Melanocyte of skin (primary cell): ENCODE results near the gene ALOXE3. TPM values are rescaled to one million over a fixed set of nuclear protein-coding genes. Genes with fewer than 3 reads are reported as not detected.

Experiments
- small RNA-seq, 2 donors: library from RNA; depleted of rRNA; stranded (forward); fragments of <200 nt; gene quantifications; one replicate each; pipeline ENCODE3, GENCODE V24; 2012
- total RNA-seq, 2 donors: library from RNA; depleted of rRNA; stranded (reverse); fragments of >200 nt; gene quantifications; 2 replicates each; pipeline ENCODE4 v1.2.3, GENCODE V29; 2012

Gene ALOXE3
- not detected for total RNA-seq

GRCh38 chr17:8117980-8118768 lies at the start of gene ALOXE3:
Gene ALOXE3, minus strand, starts transcription at chr17:8118514. Its CDS starts 524 bp downstream, at chr17:8117990.

GRCh38 chr17:8162233-8162996 lies 44.1 kb upstream of the ALOXE3 start, which contains the start of gene VAMP2:
Gene VAMP2, minus strand, starts transcription at chr17:8162948. Its CDS starts 69 bp downstream, at chr17:8162879.

GRCh38 chr17:8152112-8152775 lies 33.9 kb upstream of the ALOXE3 start, which contains the start of gene PER1:
Gene PER1, minus strand, starts transcription at chr17:8152404. Its CDS starts 1,698 bp downstream, at chr17:8150706.

GRCh38 chr17:8123695-8124349 lies 5.5 kb upstream of the ALOXE3 start, which contains the start of gene HES7:
Gene HES7, minus strand, starts transcription at chr17:8124106. Its CDS starts 22 bp downstream, at chr17:8124084.

GRCh38 chr17:8087075-8087951 lies 31.0 kb downstream of the ALOXE3 start, which contains the start of gene ALOX12B:
Gene ALOX12B, minus strand, starts transcription at chr17:8087716. Its CDS starts 274 bp downstream, at chr17:8087442.

Small RNAs within 50 kb of the gene (small RNA-seq; reads per million reads assigned to genes)
- gene MIR4314: 0 reads per million in 2 donors

Other genes starting within 250 kb of the ALOXE3 start
- gene CHD3, start 229.7 kb downstream of the ALOXE3 start, total RNA-seq: 10 to 100 TPM; 46.8 to 69.9 TPM
- 1 to 10 TPM in 1 of 2 donors, under 1 TPM in 1; 1.00 to 1.7 TPM for gene RNF227, start 202.2 kb downstream of the ALOXE3 start, total RNA-seq
- gene KCNAB3, start 188.7 kb downstream of the ALOXE3 start, total RNA-seq: under 1 TPM; under 0.01 to 0.69 TPM
- 10 to 100 TPM; 41.3 to 48.6 TPM for gene TRAPPC1, start 186.6 kb downstream of the ALOXE3 start, total RNA-seq
- 10 to 100 TPM; 22.3 to 24.8 TPM for gene CNTROB, start 186.3 kb downstream of the ALOXE3 start, total RNA-seq
- gene GUCY2D, start 115.9 kb downstream of the ALOXE3 start, total RNA-seq: 1 to 10 TPM in 1 of 2 donors, not detected in 1; 1.4 TPM
- under 1 TPM in 1 of 2 donors, not detected in 1; under 0.01 TPM for gene ALOX15B, start 79.5 kb downstream of the ALOXE3 start, total RNA-seq
- not detected for gene ALOX12B, start 30.8 kb downstream of the ALOXE3 start, total RNA-seq
- gene HES7, start 5.6 kb upstream of the ALOXE3 start, total RNA-seq: under 1 TPM in 1 of 2 donors, not detected in 1; 0.67 TPM
- 10 to 100 TPM; 22.0 to 25.5 TPM for gene PER1, start 33.9 kb upstream of the ALOXE3 start, total RNA-seq
- 1 to 10 TPM; 5.5 to 6.3 TPM for gene VAMP2, start 44.4 kb upstream of the ALOXE3 start, total RNA-seq
- 10 to 100 TPM; 24.1 to 32.0 TPM for gene TMEM107, start 57.9 kb upstream of the ALOXE3 start, total RNA-seq
- 1 to 10 TPM; 6.3 to 8.9 TPM for gene BORCS6, start 71.7 kb upstream of the ALOXE3 start, total RNA-seq
- 10 to 100 TPM; 23.7 to 88.6 TPM for gene AURKB, start 92.1 kb upstream of the ALOXE3 start, total RNA-seq
- gene CTC1, start 129.5 kb upstream of the ALOXE3 start, total RNA-seq: 1 to 10 TPM; 5.0 to 5.5 TPM
- gene PFAS, start 130.8 kb upstream of the ALOXE3 start, total RNA-seq: 10 to 100 TPM; 44.7 to 78.3 TPM
- gene RANGRF, start 170.2 kb upstream of the ALOXE3 start, total RNA-seq: 10 to 100 TPM in 1 of 2 donors, 1 to 10 TPM in 1; 8.3 to 14.0 TPM
- gene SLC25A35, start 176.9 kb upstream of the ALOXE3 start, total RNA-seq: 1 to 10 TPM in 1 of 2 donors, under 1 TPM in 1; 0.67 to 1.4 TPM
- gene ARHGEF15, start 191.7 kb upstream of the ALOXE3 start, total RNA-seq: not detected
- not detected for gene ODF4, start 221.3 kb upstream of the ALOXE3 start, total RNA-seq